ENCODE results near the gene GOLGA6L25. TPM values are rescaled to one million over a fixed set of nuclear protein-coding genes. Genes with fewer than 3 reads are reported as not detected.
"Not testable (repeated sequence)": the region's sequence is repeated elsewhere in the genome, so short reads cannot be mapped to it uniquely, and the experiment has no call there.

GOLGA6L25 gene
- total and polyA plus RNA-seq, 2 of the 4 experiments (the other 2 are of a cell fraction) = not detected

GRCh38 chr15:28588977-28589606, 35.7 kb downstream of the GOLGA6L25 start:
- H3K27ac ChIP-seq (ENCODE audit: insufficient read depth, low read length); H2BK120ac ChIP-seq (ENCODE audit: low read depth, low read length); H2BK5ac ChIP-seq (ENCODE audit: low read depth, low read length, poor library complexity, severe bottlenecking); CTCF ChIA-PET; in situ Hi-C loops (cut with MboI; ENCODE audit: low sequenced_read_pairs); H3K9me3 ChIP-seq (ENCODE audit: control insufficient read depth, insufficient read depth, low read length); H4K8ac ChIP-seq (ENCODE audit: low read depth in 2 of 2, low read length in 2 of 2); H3K4me1 ChIP-seq (ENCODE audit: control insufficient read depth, insufficient read depth, low read length); DNase-seq; H3K9me1 ChIP-seq (ENCODE audit: insufficient read depth, low read length); H3K4me2 ChIP-seq (ENCODE audit: low read depth, low read length); H2BK20ac ChIP-seq (ENCODE audit: low read depth, low read length); H3K56ac ChIP-seq (ENCODE audit: extremely low read depth, insufficient read depth, low read length); H2AFZ ChIP-seq (replicated peaks; ENCODE audit: low read length, poor library complexity); H3K14ac ChIP-seq (replicated peaks; ENCODE audit: low read depth, low read length); H4K5ac ChIP-seq (ENCODE audit: low read depth, low read length); H3K36me3 ChIP-seq (ENCODE audit: control insufficient read depth, insufficient read depth, low read length); POLR2A ChIA-PET (ENCODE audit: unreplicated experiment); H3K4ac ChIP-seq (ENCODE audit: low read depth, low read length); H4K20me1 ChIP-seq (ENCODE audit: insufficient read depth, low read length); dilution Hi-C loops (cut with HindIII; ENCODE audit: low sequenced_read_pairs, unreplicated experiment); H2BK15ac ChIP-seq (ENCODE audit: low read depth, low read length); H3K27me3 ChIP-seq (ENCODE audit: control insufficient read depth, insufficient read depth, low read length); H2AK9ac ChIP-seq (replicated peaks; ENCODE audit: low read depth, low read length, poor library complexity); intact Hi-C loops (cut with micrococcal nuclease); H4K91ac ChIP-seq (ENCODE audit: insufficient read depth, low read depth, low read length); H3K9ac ChIP-seq (ENCODE audit: low read depth, low read length); H2AK5ac ChIP-seq (ENCODE audit: low read depth, low read length); H3K23ac ChIP-seq (ENCODE audit: low read depth, low read length); BruUV-seq (replicated peaks); H3K79me1 ChIP-seq (ENCODE audit: low read depth in 1 of 2, low read length in 2 of 2); ATAC-seq (ENCODE audit: low read depth); H3K18ac ChIP-seq (ENCODE audit: low read depth, low read length): not testable (repeated sequence)
- no CpG with 5 or more reads among the region's 72 CpGs for WGBS, 2 experiments (ENCODE audit: extremely low coverage in 2 of 2, insufficient read length in 1 of 2)
- peak overlapping the region; percentile 36; the same call in 1 of the 2 replicates for H3K4me3 ChIP-seq (ENCODE audit: insufficient read depth, low read depth, low read length)

- H2BK20ac ChIP-seq (ENCODE audit: low read depth, low read length); H3K36me3 ChIP-seq (ENCODE audit: control insufficient read depth, insufficient read depth, low read length); H3K79me1 ChIP-seq (ENCODE audit: low read depth in 1 of 2, low read length in 2 of 2); H3K4ac ChIP-seq (ENCODE audit: low read depth, low read length); H3K23ac ChIP-seq (ENCODE audit: low read depth, low read length); CTCF ChIA-PET; H4K91ac ChIP-seq (ENCODE audit: insufficient read depth, low read depth, low read length); intact Hi-C loops (cut with micrococcal nuclease); BruUV-seq (replicated peaks); H2AK9ac ChIP-seq (replicated peaks; ENCODE audit: low read depth, low read length, poor library complexity); H3K14ac ChIP-seq (replicated peaks; ENCODE audit: low read depth, low read length); DNase-seq; H3K9me3 ChIP-seq (ENCODE audit: control insufficient read depth, insufficient read depth, low read length); H2BK5ac ChIP-seq (ENCODE audit: low read depth, low read length, poor library complexity, severe bottlenecking); H2BK120ac ChIP-seq (ENCODE audit: low read depth, low read length); H4K20me1 ChIP-seq (ENCODE audit: insufficient read depth, low read length); POLR2A ChIA-PET (ENCODE audit: unreplicated experiment); H2AK5ac ChIP-seq (ENCODE audit: low read depth, low read length); H4K5ac ChIP-seq (ENCODE audit: low read depth, low read length); H3K9me1 ChIP-seq (ENCODE audit: insufficient read depth, low read length); in situ Hi-C loops (cut with MboI; ENCODE audit: low sequenced_read_pairs); H3K18ac ChIP-seq (ENCODE audit: low read depth, low read length); ATAC-seq (ENCODE audit: low read depth); dilution Hi-C loops (cut with HindIII; ENCODE audit: low sequenced_read_pairs, unreplicated experiment); H3K56ac ChIP-seq (ENCODE audit: extremely low read depth, insufficient read depth, low read length); H3K27me3 ChIP-seq (ENCODE audit: control insufficient read depth, insufficient read depth, low read length); H3K4me1 ChIP-seq (ENCODE audit: control insufficient read depth, insufficient read depth, low read length); H2BK15ac ChIP-seq (ENCODE audit: low read depth, low read length): not testable (repeated sequence)
- no CpG with 5 or more reads among the region's 9 CpGs for whole genome bisulfite sequencing, 2 experiments (ENCODE audit: extremely low coverage in 2 of 2, insufficient read length in 1 of 2)
- peak overlapping the region; percentile 83 for H3K4me2 ChIP-seq (ENCODE audit: low read depth, low read length)
- peak overlapping the region; percentile 55 for H3K27ac ChIP-seq (ENCODE audit: insufficient read depth, low read length)
- 0 out of 4 replicates have a peak overlapping the region, but pooled peaks of 1 of the 2 experiments have one; percentile 49 for H4K8ac ChIP-seq (ENCODE audit: low read depth in 2 of 2, low read length in 2 of 2)
- H3K9ac ChIP-seq (ENCODE audit: low read depth, low read length) = peak overlapping the region; percentile 78; the same call in 1 of the 2 replicates
- peak overlapping the region; percentile 63 for H2AFZ ChIP-seq (replicated peaks; ENCODE audit: low read length, poor library complexity)
- peak overlapping the region; percentile 68 for H3K4me3 ChIP-seq (ENCODE audit: insufficient read depth, low read depth, low read length)
Observed at GRCh38 chr15:28589769-28590168, 36.4 kb downstream of the GOLGA6L25 start.
